Measurements from ENCODE around the gene LAMC2. TPM values are rescaled to one million over a fixed set of nuclear protein-coding genes. Genes with fewer than 3 reads are reported as not detected.
"Not testable (repeated sequence)": the region's sequence is repeated elsewhere in the genome, so short reads cannot be mapped to it uniquely, and the experiment has no call there.

Gene LAMC2
- total RNA-seq, 1 experiment from 2014 or later: 36.8 TPM

GRCh38 chr1:183238071-183238470, 52.0 kb downstream of the LAMC2 start:
- DNase-seq (ENCODE audit: low spot score): peak; percentile 89

- DNase-seq (ENCODE audit: low spot score): no peak
Measured at GRCh38 chr1:183239220-183239742, 53.2 kb downstream of the LAMC2 start.

- no peak for DNase-seq (ENCODE audit: low spot score)
Measured at GRCh38 chr1:183239793-183240525, 53.9 kb downstream of the LAMC2 start.

GRCh38 chr1:183240526-183240825, 54.4 kb downstream of the LAMC2 start:
- no peak for DNase-seq (ENCODE audit: low spot score)

GRCh38 chr1:183240853-183241252, 54.8 kb downstream of the LAMC2 start:
- DNase-seq (ENCODE audit: low spot score): not testable (repeated sequence)

- DNase-seq (ENCODE audit: low spot score): no peak
Measured at GRCh38 chr1:183241471-183241870, 55.4 kb downstream of the LAMC2 start.

GRCh38 chr1:183242556-183242955, 56.5 kb downstream of the LAMC2 start:
- no peak for DNase-seq (ENCODE audit: low spot score)

- DNase-seq (ENCODE audit: low spot score): no peak
Measured at GRCh38 chr1:183243161-183244050, 57.3 kb downstream of the LAMC2 start.

- no peak for DNase-seq (ENCODE audit: low spot score)
Measured at GRCh38 chr1:183244466-183244865, 58.4 kb downstream of the LAMC2 start.

- no peak for DNase-seq (ENCODE audit: low spot score)
Measured at GRCh38 chr1:183245357-183245756, 59.3 kb downstream of the LAMC2 start.

- no peak for DNase-seq (ENCODE audit: low spot score)
Measured at GRCh38 chr1:183246436-183246835, 60.4 kb downstream of the LAMC2 start.

GRCh38 chr1:183247066-183247465, 61.0 kb downstream of the LAMC2 start:
- DNase-seq (ENCODE audit: low spot score): no peak

- DNase-seq (ENCODE audit: low spot score): no peak
Measured at GRCh38 chr1:183247484-183247883, 61.4 kb downstream of the LAMC2 start.

GRCh38 chr1:183247931-183248330, 61.9 kb downstream of the LAMC2 start:
- no peak for DNase-seq (ENCODE audit: low spot score)

GRCh38 chr1:183248989-183249691, 63.1 kb downstream of the LAMC2 start:
- DNase-seq (ENCODE audit: low spot score): no peak

- DNase-seq (ENCODE audit: low spot score): no peak
Measured at GRCh38 chr1:183249941-183250452, 63.9 kb downstream of the LAMC2 start.

- DNase-seq (ENCODE audit: low spot score): no peak
Measured at GRCh38 chr1:183251101-183251958, 65.3 kb downstream of the LAMC2 start.

GRCh38 chr1:183251959-183252450, 65.9 kb downstream of the LAMC2 start:
- no peak for DNase-seq (ENCODE audit: low spot score)

GRCh38 chr1:183255073-183255472, 69.0 kb downstream of the LAMC2 start:
- DNase-seq (ENCODE audit: low spot score): no peak

- no peak for DNase-seq (ENCODE audit: low spot score)
Measured at GRCh38 chr1:183259924-183260323, 73.9 kb downstream of the LAMC2 start.

Data from A172 (cell line).